Endothelial cell (in vitro differentiated cells): ENCODE results near the gene PTF1A. TPM values are rescaled to one million over a fixed set of nuclear protein-coding genes. Genes with fewer than 3 reads are reported as not detected.

Experiments used
- DNase-seq: peaks from one replicate; pipeline ENCODE4 v3.0.0; 2021; ENCODE audit warnings: low spot score
- H3K27ac Mint-ChIP-seq: one replicate; pipeline ENCODE4 v1.8.0; 2021; ENCODE audit warnings: mixed read lengths, inconsistent platforms; ENCODE audit not compliant: unreplicated experiment
- H3K27me3 Mint-ChIP-seq: one replicate; pipeline ENCODE4 v1.8.0; 2021; ENCODE audit warnings: mild to moderate bottlenecking, moderate library complexity, mixed read lengths, inconsistent platforms; ENCODE audit not compliant: unreplicated experiment
- H3K36me3 Mint-ChIP-seq: one replicate; pipeline ENCODE4 v1.8.0; 2021; ENCODE audit warnings: mild to moderate bottlenecking, low read depth, mixed read lengths, inconsistent platforms; ENCODE audit not compliant: unreplicated experiment
- H3K4me1 Mint-ChIP-seq: one replicate; pipeline ENCODE4 v1.8.0; 2021; ENCODE audit warnings: mild to moderate bottlenecking, mixed read lengths, inconsistent platforms; ENCODE audit not compliant: unreplicated experiment
- H3K4me3 Mint-ChIP-seq: one replicate; pipeline ENCODE4 v1.8.0; 2021; ENCODE audit warnings: mild to moderate bottlenecking, mixed read lengths, inconsistent platforms; ENCODE audit not compliant: unreplicated experiment
- H3K9me3 Mint-ChIP-seq: one replicate; pipeline ENCODE4 v1.8.0; 2021; ENCODE audit warnings: mixed read lengths, inconsistent platforms; ENCODE audit not compliant: unreplicated experiment
- CTCF ChIP-seq: fragments of 200-600 bp; sonication (generic); IDR thresholded peaks from one replicate; pipeline ENCODE4 v1.5.0; 2021; ENCODE audit warnings: antibody characterized with exemption; ENCODE audit not compliant: unreplicated experiment
- total RNA-seq: library from RNA; stranded (reverse); fragmentation: NEBNext Ultra II Directional; extraction: Animal tissue kit (Norgen Biotek cat#: 25700); gene quantifications from one replicate; pipeline ENCODE4 v1.2.1, GENCODE V29; 2021; ENCODE audit not compliant: unreplicated experiment

Gene PTF1A
- total RNA-seq, 1 donor from 2014 or later = not detected

GRCh38 chr10:23150610-23151009 is 41.5 kb upstream of the PTF1A start:
- peaks cover 3% of the 10 kb centered on the region for H3K27me3 Mint-ChIP-seq
- H3K4me1 Mint-ChIP-seq = no peaks in the 10 kb centered on the region
- TF ChIP-seq CTCF = no peak
- H3K27ac Mint-ChIP-seq = no peak overlapping the region
- H3K36me3 Mint-ChIP-seq = no peaks in the 10 kb centered on the region
- DNase-seq = no peak
- H3K4me3 Mint-ChIP-seq = no peak overlapping the region
- H3K9me3 Mint-ChIP-seq = no peaks in the 10 kb centered on the region

GRCh38 chr10:23151071-23151470 is 41.0 kb upstream of the PTF1A start:
- TF ChIP-seq CTCF = no peak
- Mint-ChIP-seq H3K36me3 (no peaks in the 10 kb centered on the region), H3K4me3 (no peak overlapping the region), H3K9me3 (no peaks in the 10 kb centered on the region), H3K4me1 (no peaks in the 10 kb centered on the region), H3K27ac (no peak overlapping the region), H3K27me3 (peaks cover 3% of the 10 kb centered on the region)
- DNase-seq = no peak

GRCh38 chr10:23155169-23155568 is 36.9 kb upstream of the PTF1A start:
- Mint-ChIP-seq H3K4me1 (no peaks in the 10 kb centered on the region), H3K4me3 (no peak overlapping the region), H3K9me3 (no peaks in the 10 kb centered on the region), H3K27me3 (no peaks in the 10 kb centered on the region), H3K36me3 (no peaks in the 10 kb centered on the region), H3K27ac (no peak overlapping the region)
- no peak for DNase-seq
- no peak for TF ChIP-seq CTCF

GRCh38 chr10:23156447-23157150 is 35.5 kb upstream of the PTF1A start:
- Mint-ChIP-seq H3K27ac (no peak overlapping the region), H3K27me3 (no peaks in the 10 kb centered on the region), H3K9me3 (no peaks in the 10 kb centered on the region), H3K4me3 (no peak overlapping the region), H3K4me1 (no peaks in the 10 kb centered on the region), H3K36me3 (no peaks in the 10 kb centered on the region)
- no peak for DNase-seq
- TF ChIP-seq CTCF = no peak

GRCh38 chr10:23157239-23157681 is 34.9 kb upstream of the PTF1A start:
- no peak for DNase-seq
- Mint-ChIP-seq H3K36me3 (no peaks in the 10 kb centered on the region), H3K4me3 (no peak overlapping the region), H3K27ac (no peak overlapping the region), H3K9me3 (no peaks in the 10 kb centered on the region), H3K4me1 (no peaks in the 10 kb centered on the region), H3K27me3 (no peaks in the 10 kb centered on the region)
- no peak for TF ChIP-seq CTCF
